AG10803 (cell line): ENCODE measurements around the gene NOTUM.
A peak's percentile ranks its signal among the peaks of the same experiment; 100 is the strongest.
"Not testable (repeated sequence)": the region's sequence is repeated elsewhere in the genome, so short reads cannot be mapped to it uniquely, and the experiment has no call there.

Experiments used
- DNase-seq: peaks from one replicate; pipeline ENCODE4 v3.0.0; 2010; ENCODE audit warnings: low read depth
- H3K4me3 ChIP-seq: 2 replicates; pipeline ENCODE4 v1.5.1; 2011; ENCODE audit warnings: mild to moderate bottlenecking, low read length, control low read depth
- CTCF ChIP-seq: conservative IDR thresholded peaks from 2 replicates; pipeline ENCODE4 v1.5.1; 2011; ENCODE audit warnings: mild to moderate bottlenecking, low read length, control low read depth, inconsistent platforms

NOTUM gene

GRCh38 chr17:81921996-81922565, 38.9 kb downstream of the NOTUM start:
- no peak for DNase-seq
- no peak overlapping the region; the same call in 1 of the 2 replicates for H3K4me3 ChIP-seq
- TF ChIP-seq CTCF: no peak

GRCh38 chr17:81921537-81921862, 39.5 kb downstream of the NOTUM start:
- DNase-seq: no peak
- no peak for TF ChIP-seq CTCF
- H3K4me3 ChIP-seq: no peak overlapping the region

- no peak for DNase-seq
- TF ChIP-seq CTCF: no peak
- H3K4me3 ChIP-seq: no peak overlapping the region
Observed at GRCh38 chr17:81920612-81921536, 40.1 kb downstream of the NOTUM start.

- no peak for TF ChIP-seq CTCF
- H3K4me3 ChIP-seq: no peak overlapping the region
- no peak for DNase-seq
Observed at GRCh38 chr17:81918832-81919545, 42.0 kb downstream of the NOTUM start.

GRCh38 chr17:81918333-81918669, 42.7 kb downstream of the NOTUM start:
- DNase-seq, H3K4me3 ChIP-seq: not testable (repeated sequence)

GRCh38 chr17:81917565-81918332, 43.2 kb downstream of the NOTUM start, which contains the start of gene SIRT7:
SIRT7 (minus strand) TSS chr17:81918176; CDS start chr17:81918131, 45 bp downstream.
- no peak for TF ChIP-seq CTCF
- peak within 1 kb of the TSS; percentile 58 for H3K4me3 ChIP-seq
- DNase-seq: peak; percentile 58
